HCT116 (cell line): Measurements from ENCODE around the gene HIRA. TPM values are rescaled to one million over a fixed set of nuclear protein-coding genes. Genes with fewer than 3 reads are reported as not detected.

Experiments used
- ATAC-seq: fragments of 200-7000 bp; cut with Tn5 transposase; 2 replicates; pipeline ENCODE4 v1.9.1; 2020; ENCODE audit warnings: mild to moderate bottlenecking, moderate library complexity
- BruUV-seq: library from RNA; stranded (reverse); fragments of 400-500 nt; replicated peaks from 2 replicates; lab custom pipeline; 2021; lab: Mats Ljungman, UMichigan
- CTCF ChIA-PET: fragments of 300-600 bp; sonication (Branson Sonifier 250); formaldehyde crosslinking; loops from one replicate; lab custom pipeline; 2021; ENCODE audit warnings: antibody characterized with exemption; lab: Charles Lee
- POLR2A ChIA-PET: fragments of 300-600, 350-600 bp; sonication (Branson Sonifier 250); formaldehyde crosslinking; loops from one replicate; lab custom pipeline; 2021; ENCODE audit warnings: antibody characterized with exemption; lab: Charles Lee
- RAD21 ChIA-PET, 2 experiments: fragments of 300-600 bp; sonication (Branson Sonifier 250); formaldehyde crosslinking; loops; one replicate each; lab custom pipeline; 2023; ENCODE audit warnings: low total read pairs in 2 of 2; ENCODE audit not compliant: uncharacterized antibody in 2 of 2, unreplicated experiment in 2 of 2, low non-redundant PET in 1 of 2; lab: Charles Lee
- DNase-seq: peaks from one replicate; pipeline ENCODE4 v3.0.0-alpha.2; 2010; ENCODE audit warnings: low read depth, low spot score
- H2AFZ ChIP-seq: fragments of 200-600 bp; shearing (Covaris generic), sonication (generic); 2 replicates; pipeline ENCODE4 v1.6.1; 2017; ENCODE audit warnings: low read depth, mixed run types, mixed read lengths, antibody characterized with exemption, low read length; ENCODE audit not compliant: poor library complexity, severe bottlenecking
- H3K27ac ChIP-seq: 2 replicates; pipeline ENCODE4 v1.5.1; 2012; ENCODE audit warnings: low read depth, low read length
- H3K27me3 ChIP-seq: fragments of 200-600 bp; sonication (generic); 2 replicates; pipeline ENCODE4 v1.6.1; 2016; ENCODE audit warnings: mixed run types, low read length, mixed read lengths; ENCODE audit not compliant: insufficient read depth
- H3K36me3 ChIP-seq, 2 experiments: fragments of 200-500 bp in 1 of 2; fragments of 200-600 bp in 1 of 2; sonication (Bioruptor generic) in 1 of 2; sonication (generic) in 1 of 2; 2 replicates each; pipeline versions ENCODE4 v1.5.1 to v1.6.1; 2014 to 2016; ENCODE audit warnings: low read length in 2 of 2, inconsistent platforms in 1 of 2, mixed read lengths in 1 of 2, mixed run types in 1 of 2; ENCODE audit not compliant: insufficient read depth in 2 of 2, control insufficient read depth in 1 of 2
- H3K4me1 ChIP-seq, 2 experiments: fragments of 200-600 bp in 1 of 2; sonication (generic) in 1 of 2; 2 replicates each; pipeline versions ENCODE4 v1.5.1 to v1.6.1; 2012 to 2017; ENCODE audit warnings: low read length in 2 of 2, inconsistent platforms in 1 of 2, mild to moderate bottlenecking in 1 of 2, mixed read lengths in 1 of 2, mixed run types in 1 of 2, moderate library complexity in 1 of 2; ENCODE audit not compliant: insufficient read depth in 2 of 2, control insufficient read depth in 1 of 2
- H3K4me2 ChIP-seq: fragments of 200-600 bp; sonication (generic); 2 replicates; pipeline ENCODE4 v1.6.1; 2017; ENCODE audit warnings: mixed run types, low read length, mixed read lengths
- H3K4me3 ChIP-seq, 2 experiments: fragments of 200-600 bp in 1 of 2; sonication (generic) in 1 of 2; replicated peaks in 1 of 2; 2 replicates each; pipeline ENCODE4 v1.5.1; 2011 to 2016; ENCODE audit warnings: low read length in 2 of 2, control low read depth in 1 of 2, low read depth in 1 of 2, mild to moderate bottlenecking in 1 of 2, mixed read lengths in 1 of 2, mixed run types in 1 of 2
- H3K79me2 ChIP-seq: fragments of 200-600 bp; sonication (generic); 2 replicates; pipeline ENCODE4 v1.6.1; 2017; ENCODE audit warnings: mild to moderate bottlenecking, mixed run types, low read length, moderate library complexity, mixed read lengths; ENCODE audit not compliant: insufficient read depth
- H3K9ac ChIP-seq: fragments of 200-600 bp; sonication (generic); 2 replicates; pipeline ENCODE4 v1.6.1; 2016; ENCODE audit warnings: low read length, mixed read lengths
- H3K9me2 ChIP-seq: fragments of 200-600 bp; sonication (generic), shearing (Covaris generic); 2 replicates; pipeline ENCODE4 v1.6.1; 2017; ENCODE audit warnings: mixed run types, mild to moderate bottlenecking, moderate library complexity; ENCODE audit not compliant: insufficient read depth
- H3K9me3 ChIP-seq, 2 experiments: fragments of 200-500 bp in 1 of 2; fragments of 200-600 bp in 1 of 2; sonication (Bioruptor generic) in 1 of 2; sonication (generic) in 1 of 2; 2 replicates each; pipeline ENCODE4 v1.6.1; 2014 to 2017; ENCODE audit warnings: low read length in 2 of 2, mixed read lengths in 2 of 2, inconsistent platforms in 1 of 2, low read depth in 1 of 2, mild to moderate bottlenecking in 1 of 2, mixed run types in 1 of 2, moderate library complexity in 1 of 2; ENCODE audit not compliant: control insufficient read depth in 1 of 2, insufficient read depth in 1 of 2
- H4K20me1 ChIP-seq: fragments of 200-600 bp; sonication (generic), shearing (Covaris generic); 2 replicates; pipeline ENCODE4 v1.6.1; 2017; ENCODE audit warnings: mixed run types, mild to moderate bottlenecking, moderate library complexity; ENCODE audit not compliant: insufficient read depth
- ATF3 ChIP-seq: IDR thresholded peaks from 2 replicates; pipeline ENCODE4 v1.6.1; 2012
- CBX3 ChIP-seq: IDR thresholded peaks from 2 replicates; pipeline ENCODE4 v1.6.1; 2012; ENCODE audit warnings: low read depth
- CEBPB ChIP-seq: IDR thresholded peaks from 2 replicates; pipeline ENCODE4 v1.6.1; 2012; ENCODE audit warnings: low read depth
- EGR1 ChIP-seq: IDR thresholded peaks from 2 replicates; pipeline ENCODE4 v1.6.1; 2012; ENCODE audit warnings: low read depth
- EZH2 ChIP-seq: fragments of 200-600 bp; sonication (generic); IDR thresholded peaks from 2 replicates; pipeline ENCODE4 v1.6.1; 2017; ENCODE audit warnings: antibody characterized with exemption, mixed run types
- FOSL1 ChIP-seq: IDR thresholded peaks from 2 replicates; pipeline ENCODE4 v1.6.1; 2012; ENCODE audit warnings: low read depth
- RAD21 ChIP-seq: IDR thresholded peaks from 2 replicates; pipeline ENCODE4 v1.6.1; 2012; ENCODE audit warnings: low read depth, mild to moderate bottlenecking
- SP1 ChIP-seq: IDR thresholded peaks from 2 replicates; pipeline ENCODE4 v1.6.1; 2012; ENCODE audit warnings: low read depth
- SRF ChIP-seq: IDR thresholded peaks from 2 replicates; pipeline ENCODE4 v1.6.1; 2012; ENCODE audit warnings: low read depth
- TCF7L2 ChIP-seq: IDR thresholded peaks from 2 replicates; pipeline ENCODE4 v1.7.0; 2011; ENCODE audit warnings: borderline replicate concordance, inconsistent platforms; ENCODE audit not compliant: insufficient read depth, insufficient read length; ENCODE audit errors: extremely low read depth
- ZNF274 ChIP-seq: fragments of 200-500 bp; sonication (Bioruptor generic); IDR thresholded peaks from 2 replicates; pipeline ENCODE4 v1.6.1; 2014; ENCODE audit warnings: mild to moderate bottlenecking, low read depth, low read length, inconsistent platforms
- intact Hi-C: fragments of 100-400 bp; cut with micrococcal nuclease; formaldehyde crosslinking; loops from 2 replicates; pipeline ENCODE4 v1.10.0; 2022
- total RNA-seq: library from RNA; stranded (reverse); gene quantifications from one replicate; pipeline ENCODE4 v1.2.1, GENCODE V29; 2021; ENCODE audit not compliant: unreplicated experiment
- TF ChIP-seq, protein P1 (sequence below): IDR thresholded peaks from 2 replicates; pipeline ENCODE4 v1.6.1; 2012; ENCODE audit warnings: low read depth
- TF ChIP-seq, protein P2 (sequence below), 3 experiments: fragments of 200-600 bp in 1 of 3; sonication (generic) in 1 of 3; IDR thresholded peaks in 2 of 3; conservative IDR thresholded peaks in 1 of 3; 2 replicates each; pipeline ENCODE4 v1.5.1; 2012 to 2017; ENCODE audit warnings: low read depth in 2 of 3, low read length in 2 of 3, antibody characterized with exemption in 1 of 3, borderline replicate concordance in 1 of 3, control low read depth in 1 of 3, mild to moderate bottlenecking in 1 of 3, mixed read lengths in 1 of 3, mixed run types in 1 of 3, moderate library complexity in 1 of 3; ENCODE audit not compliant: insufficient read depth in 1 of 3

The HIRA gene
- total RNA-seq, 1 experiment from 2014 or later, result 30.6 TPM

- Histone ChIP-seq H3K4me3 (peak overlapping the region; percentile 62 to 75), H3K4me2 (peak overlapping the region; percentile 89), H3K9ac (peak overlapping the region; percentile 65), H3K27me3 (no peaks in the 10 kb centered on the region), H3K9me3 (no peaks in the 10 kb centered on the region), H4K20me1 (no peaks in the 10 kb centered on the region), H3K9me2 (no peaks in the 10 kb centered on the region), H3K27ac (no peak overlapping the region; the same call in 1 of the 2 replicates), H2AFZ (no peak overlapping the region), H3K36me3 (no peaks in the 10 kb centered on the region), H3K79me2 (no peaks in the 10 kb centered on the region), H3K4me1 (peaks cover 9 to 18% of the 10 kb centered on the region in 2 experiments)
- ATAC-seq (no peak), DNase-seq (no peak)
- intact Hi-C loops, result loop anchor here (10.0 kb wide), 1 partner anchor 424 kb away; the partner anchor contains the start of gene SEPTIN5
- ChIA-PET RAD21 (interaction anchor here in 1 of 2 experiments (1.0 kb wide), 1 partner anchor 111 kb away, joined by 3 read pairs; no protein-coding TSS in a partner anchor), CTCF (no interaction called here), POLR2A (interaction anchor here (1.2 kb wide), 1 partner anchor 11 kb away, joined by 3 read pairs; no protein-coding TSS in a partner anchor)
- BruUV-seq, result TSS peak; percentile 48
- TF ChIP-seq EGR1 (no peak), SRF (no peak), TCF7L2 (no peak), RAD21 (no peak), SP1 (no peak), EZH2 (no peak), ZNF274 (no peak), CBX3 (no peak), FOSL1 (no peak), ATF3 (no peak), CEBPB (no peak)
- TF ChIP-seq, protein P1, sequence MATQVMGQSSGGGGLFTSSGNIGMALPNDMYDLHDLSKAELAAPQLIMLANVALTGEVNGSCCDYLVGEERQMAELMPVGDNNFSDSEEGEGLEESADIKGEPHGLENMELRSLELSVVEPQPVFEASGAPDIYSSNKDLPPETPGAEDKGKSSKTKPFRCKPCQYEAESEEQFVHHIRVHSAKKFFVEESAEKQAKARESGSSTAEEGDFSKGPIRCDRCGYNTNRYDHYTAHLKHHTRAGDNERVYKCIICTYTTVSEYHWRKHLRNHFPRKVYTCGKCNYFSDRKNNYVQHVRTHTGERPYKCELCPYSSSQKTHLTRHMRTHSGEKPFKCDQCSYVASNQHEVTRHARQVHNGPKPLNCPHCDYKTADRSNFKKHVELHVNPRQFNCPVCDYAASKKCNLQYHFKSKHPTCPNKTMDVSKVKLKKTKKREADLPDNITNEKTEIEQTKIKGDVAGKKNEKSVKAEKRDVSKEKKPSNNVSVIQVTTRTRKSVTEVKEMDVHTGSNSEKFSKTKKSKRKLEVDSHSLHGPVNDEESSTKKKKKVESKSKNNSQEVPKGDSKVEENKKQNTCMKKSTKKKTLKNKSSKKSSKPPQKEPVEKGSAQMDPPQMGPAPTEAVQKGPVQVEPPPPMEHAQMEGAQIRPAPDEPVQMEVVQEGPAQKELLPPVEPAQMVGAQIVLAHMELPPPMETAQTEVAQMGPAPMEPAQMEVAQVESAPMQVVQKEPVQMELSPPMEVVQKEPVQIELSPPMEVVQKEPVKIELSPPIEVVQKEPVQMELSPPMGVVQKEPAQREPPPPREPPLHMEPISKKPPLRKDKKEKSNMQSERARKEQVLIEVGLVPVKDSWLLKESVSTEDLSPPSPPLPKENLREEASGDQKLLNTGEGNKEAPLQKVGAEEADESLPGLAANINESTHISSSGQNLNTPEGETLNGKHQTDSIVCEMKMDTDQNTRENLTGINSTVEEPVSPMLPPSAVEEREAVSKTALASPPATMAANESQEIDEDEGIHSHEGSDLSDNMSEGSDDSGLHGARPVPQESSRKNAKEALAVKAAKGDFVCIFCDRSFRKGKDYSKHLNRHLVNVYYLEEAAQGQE, result no peak
- TF ChIP-seq, protein P2, sequence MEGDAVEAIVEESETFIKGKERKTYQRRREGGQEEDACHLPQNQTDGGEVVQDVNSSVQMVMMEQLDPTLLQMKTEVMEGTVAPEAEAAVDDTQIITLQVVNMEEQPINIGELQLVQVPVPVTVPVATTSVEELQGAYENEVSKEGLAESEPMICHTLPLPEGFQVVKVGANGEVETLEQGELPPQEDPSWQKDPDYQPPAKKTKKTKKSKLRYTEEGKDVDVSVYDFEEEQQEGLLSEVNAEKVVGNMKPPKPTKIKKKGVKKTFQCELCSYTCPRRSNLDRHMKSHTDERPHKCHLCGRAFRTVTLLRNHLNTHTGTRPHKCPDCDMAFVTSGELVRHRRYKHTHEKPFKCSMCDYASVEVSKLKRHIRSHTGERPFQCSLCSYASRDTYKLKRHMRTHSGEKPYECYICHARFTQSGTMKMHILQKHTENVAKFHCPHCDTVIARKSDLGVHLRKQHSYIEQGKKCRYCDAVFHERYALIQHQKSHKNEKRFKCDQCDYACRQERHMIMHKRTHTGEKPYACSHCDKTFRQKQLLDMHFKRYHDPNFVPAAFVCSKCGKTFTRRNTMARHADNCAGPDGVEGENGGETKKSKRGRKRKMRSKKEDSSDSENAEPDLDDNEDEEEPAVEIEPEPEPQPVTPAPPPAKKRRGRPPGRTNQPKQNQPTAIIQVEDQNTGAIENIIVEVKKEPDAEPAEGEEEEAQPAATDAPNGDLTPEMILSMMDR (IDR thresholded peaks at IDR 0.05 in 2 of 3, conservative IDR thresholded peaks at IDR 0.05 in 1 of 3; ENCODE audit: borderline replicate concordance in 1 of 3, insufficient read depth in 1 of 3, low read depth in 2 of 3, low read length in 2 of 3), result no peak
These were observed 140.9 kb downstream of the HIRA start for GRCh38 chr22:19290400-19291217.
